ENCODE data around the gene SOCS2. TPM values are rescaled to one million over a fixed set of nuclear protein-coding genes. Genes with fewer than 3 reads are reported as not detected.

The SOCS2 gene
- polyA plus RNA-seq, 1 experiment, result 87.5 TPM

- Histone ChIP-seq H3K36me3 (ENCODE audit: control insufficient read depth, insufficient read depth, low read length) (no peaks in the 10 kb centered on the region), H3K4me3 (ENCODE audit: low read depth, low read length) (no peak overlapping the region), H3K27me3 (ENCODE audit: control insufficient read depth, insufficient read depth, low read length) (no peaks in the 10 kb centered on the region; the same call in 1 of the 2 replicates)
- POLR2A ChIA-PET, result no interaction called here
- no peak for DNase-seq (ENCODE audit: low read depth)
- TF ChIP-seq, protein P1, sequence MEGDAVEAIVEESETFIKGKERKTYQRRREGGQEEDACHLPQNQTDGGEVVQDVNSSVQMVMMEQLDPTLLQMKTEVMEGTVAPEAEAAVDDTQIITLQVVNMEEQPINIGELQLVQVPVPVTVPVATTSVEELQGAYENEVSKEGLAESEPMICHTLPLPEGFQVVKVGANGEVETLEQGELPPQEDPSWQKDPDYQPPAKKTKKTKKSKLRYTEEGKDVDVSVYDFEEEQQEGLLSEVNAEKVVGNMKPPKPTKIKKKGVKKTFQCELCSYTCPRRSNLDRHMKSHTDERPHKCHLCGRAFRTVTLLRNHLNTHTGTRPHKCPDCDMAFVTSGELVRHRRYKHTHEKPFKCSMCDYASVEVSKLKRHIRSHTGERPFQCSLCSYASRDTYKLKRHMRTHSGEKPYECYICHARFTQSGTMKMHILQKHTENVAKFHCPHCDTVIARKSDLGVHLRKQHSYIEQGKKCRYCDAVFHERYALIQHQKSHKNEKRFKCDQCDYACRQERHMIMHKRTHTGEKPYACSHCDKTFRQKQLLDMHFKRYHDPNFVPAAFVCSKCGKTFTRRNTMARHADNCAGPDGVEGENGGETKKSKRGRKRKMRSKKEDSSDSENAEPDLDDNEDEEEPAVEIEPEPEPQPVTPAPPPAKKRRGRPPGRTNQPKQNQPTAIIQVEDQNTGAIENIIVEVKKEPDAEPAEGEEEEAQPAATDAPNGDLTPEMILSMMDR (IDR thresholded peaks at IDR 0.05; ENCODE audit: insufficient read depth, low read depth, low read length), result no peak
- CTCF ChIA-PET, result interaction anchor here (0.9 kb wide), 1 partner anchor 23 kb away, joined by 3 read pairs; no protein-coding TSS in a partner anchor
Measured at GRCh38 chr12:93533310-93533709, 39.2 kb upstream of the SOCS2 start.

DNA sequence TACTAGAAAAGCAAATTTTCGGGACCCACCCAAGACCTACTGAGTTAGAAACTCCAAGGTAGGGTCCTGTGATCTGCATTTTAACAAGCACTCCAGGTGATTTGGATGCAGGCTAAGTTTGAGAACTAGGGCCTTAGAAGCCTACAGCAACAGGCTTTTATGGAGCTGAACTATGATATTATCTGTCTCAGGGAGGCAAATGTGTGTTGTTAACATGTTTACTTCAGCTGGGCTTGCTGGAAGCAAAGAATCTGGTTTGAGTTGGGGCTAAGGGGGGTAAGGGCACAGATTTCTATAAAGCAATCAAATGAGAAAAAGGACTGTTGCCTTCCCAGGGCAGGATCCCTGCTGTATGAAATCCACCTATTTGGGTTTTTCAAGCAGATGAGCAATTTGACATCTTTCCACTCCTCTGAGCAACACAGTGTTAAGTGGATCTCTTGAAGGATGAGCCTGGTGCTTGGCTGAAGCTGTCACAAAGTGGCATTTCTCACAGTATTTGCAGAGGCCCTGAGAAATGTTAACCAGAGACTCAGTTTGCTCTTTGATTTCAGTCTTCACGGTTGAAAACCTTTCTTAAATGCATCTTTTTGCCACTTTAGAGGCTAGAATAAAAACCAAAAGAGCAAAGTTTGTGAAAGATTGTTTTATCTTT, 36.2 kb upstream of the SOCS2 start:
- DNase-seq (ENCODE audit: low read depth), result no peak
- TF ChIP-seq, protein P1 (IDR thresholded peaks at IDR 0.05; ENCODE audit: insufficient read depth, low read depth, low read length), result no peak
- H3K36me3 ChIP-seq (ENCODE audit: control insufficient read depth, insufficient read depth, low read length), result no peaks in the 10 kb centered on the region
- H3K4me3 ChIP-seq (ENCODE audit: low read depth, low read length), result no peak overlapping the region
- POLR2A ChIA-PET, result interaction anchor here (0.5 to 1.0 kb wide), 2 partner anchors 9 to 251 kb away, joined by 4 to 21 read pairs; no protein-coding TSS in a partner anchor
- no peaks in the 10 kb centered on the region for H3K27me3 ChIP-seq (ENCODE audit: control insufficient read depth, insufficient read depth, low read length)
- CTCF ChIA-PET, result interaction anchor here (0.9 to 1.0 kb wide), 2 partner anchors 9 to 566 kb away, joined by 3 read pairs; no protein-coding TSS in a partner anchor

- TF ChIP-seq, protein P1 (IDR thresholded peaks at IDR 0.05; ENCODE audit: insufficient read depth, low read depth, low read length), result no peak
- DNase-seq (ENCODE audit: low read depth), result no peak
- Histone ChIP-seq H3K36me3 (ENCODE audit: control insufficient read depth, insufficient read depth, low read length) (no peaks in the 10 kb centered on the region), H3K4me3 (ENCODE audit: low read depth, low read length) (no peak overlapping the region), H3K27me3 (ENCODE audit: control insufficient read depth, insufficient read depth, low read length) (no peaks in the 10 kb centered on the region)
- ChIA-PET POLR2A (interaction anchor here (0.5 to 1.0 kb wide), 2 partner anchors 10 to 250 kb away, joined by 4 to 21 read pairs; no protein-coding TSS in a partner anchor), CTCF (interaction anchor here (0.9 to 1.2 kb wide), 4 partner anchors 9 to 565 kb away, joined by 3 read pairs; no protein-coding TSS in a partner anchor)
Measured at GRCh38 chr12:93536766-93537488, 35.5 kb upstream of the SOCS2 start.

GRCh38 chr12:93537769-93538168, 34.7 kb upstream of the SOCS2 start:
- DNase-seq (ENCODE audit: low read depth), result no peak
- no peak overlapping the region for H3K4me3 ChIP-seq (ENCODE audit: low read depth, low read length)
- no peaks in the 10 kb centered on the region for H3K36me3 ChIP-seq (ENCODE audit: control insufficient read depth, insufficient read depth, low read length)
- no peaks in the 10 kb centered on the region for H3K27me3 ChIP-seq (ENCODE audit: control insufficient read depth, insufficient read depth, low read length)
- TF ChIP-seq, protein P1 (IDR thresholded peaks at IDR 0.05; ENCODE audit: insufficient read depth, low read depth, low read length), result no peak
- ChIA-PET POLR2A (no interaction called here), CTCF (interaction anchor here (1.2 kb wide), 2 partner anchors 19 to 54 kb away, joined by 3 read pairs; no protein-coding TSS in a partner anchor)

DNA sequence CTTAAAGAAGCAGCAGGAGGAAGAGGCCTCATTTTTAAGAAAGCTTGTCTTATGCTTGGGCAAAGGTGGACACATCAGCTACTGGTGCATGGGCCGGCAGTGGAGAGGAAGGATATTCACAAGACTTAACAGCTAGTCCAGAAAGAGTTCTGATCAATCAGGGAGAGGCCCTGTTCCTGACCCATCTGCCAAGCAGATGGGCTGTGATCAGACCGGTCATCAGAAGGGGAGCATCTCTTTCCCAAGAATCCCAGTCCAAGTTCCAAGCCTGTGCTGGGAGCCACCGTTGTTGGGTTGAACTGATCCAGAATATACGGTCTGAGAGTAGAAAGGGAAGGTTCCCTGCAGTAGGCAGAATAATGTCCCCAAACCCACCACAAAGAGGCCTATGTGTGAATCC, 32.7 kb upstream of the SOCS2 start:
- ChIA-PET CTCF (interaction anchor here (1.2 kb wide), 1 partner anchor 29 kb away, joined by 4 read pairs; no protein-coding TSS in a partner anchor), POLR2A (interaction anchor here (0.6 kb wide), 1 partner anchor 25 kb away, joined by 6 read pairs; no protein-coding TSS in a partner anchor)
- TF ChIP-seq, protein P1 (IDR thresholded peaks at IDR 0.05; ENCODE audit: insufficient read depth, low read depth, low read length), result no peak
- H3K27me3 ChIP-seq (ENCODE audit: control insufficient read depth, insufficient read depth, low read length), result no peaks in the 10 kb centered on the region
- no peak for DNase-seq (ENCODE audit: low read depth)
- no peaks in the 10 kb centered on the region for H3K36me3 ChIP-seq (ENCODE audit: control insufficient read depth, insufficient read depth, low read length)
- H3K4me3 ChIP-seq (ENCODE audit: low read depth, low read length), result no peak overlapping the region
